ENCODE data around the gene SCGB2B2.
"Not testable (repeated sequence)": the region's sequence is repeated elsewhere in the genome, so short reads cannot be mapped to it uniquely, and the experiment has no call there.

The SCGB2B2 gene

GRCh38 chr19:34668690-34669089, 8.3 kb downstream of the SCGB2B2 start:
- DNase-seq, result not testable (repeated sequence)

DNA sequence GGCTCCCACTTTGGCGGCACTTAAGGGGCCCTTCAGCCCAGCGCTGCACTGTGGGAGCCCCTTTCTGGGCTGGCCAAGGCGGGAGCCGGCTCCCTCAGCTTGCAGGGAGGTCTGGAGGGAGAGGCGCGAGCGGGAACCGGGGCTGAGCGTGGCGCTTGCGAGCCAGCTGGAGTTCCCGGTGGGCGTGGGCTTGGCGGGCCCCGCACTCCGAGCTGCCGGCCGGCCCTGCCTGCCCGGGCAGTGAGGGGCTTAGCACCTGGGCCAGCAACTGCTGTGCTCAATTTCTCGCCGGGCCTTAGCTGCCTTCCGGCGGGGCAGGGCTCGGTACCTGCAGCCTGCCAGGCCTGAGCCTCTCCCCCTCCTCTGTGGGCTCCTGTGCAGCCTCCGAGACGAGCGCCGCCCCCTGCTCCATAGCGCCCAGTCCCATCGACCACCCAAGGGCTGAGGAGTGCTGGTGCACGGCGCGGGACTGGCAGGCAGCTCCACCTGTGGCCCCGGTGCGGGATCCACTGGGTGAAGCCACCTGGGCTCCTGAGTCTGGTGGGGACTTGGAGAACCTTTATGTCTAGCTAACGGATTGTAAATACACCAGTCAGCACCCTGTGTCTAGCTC, 8.8 kb downstream of the SCGB2B2 start:
- not testable (repeated sequence) for DNase-seq

DNA sequence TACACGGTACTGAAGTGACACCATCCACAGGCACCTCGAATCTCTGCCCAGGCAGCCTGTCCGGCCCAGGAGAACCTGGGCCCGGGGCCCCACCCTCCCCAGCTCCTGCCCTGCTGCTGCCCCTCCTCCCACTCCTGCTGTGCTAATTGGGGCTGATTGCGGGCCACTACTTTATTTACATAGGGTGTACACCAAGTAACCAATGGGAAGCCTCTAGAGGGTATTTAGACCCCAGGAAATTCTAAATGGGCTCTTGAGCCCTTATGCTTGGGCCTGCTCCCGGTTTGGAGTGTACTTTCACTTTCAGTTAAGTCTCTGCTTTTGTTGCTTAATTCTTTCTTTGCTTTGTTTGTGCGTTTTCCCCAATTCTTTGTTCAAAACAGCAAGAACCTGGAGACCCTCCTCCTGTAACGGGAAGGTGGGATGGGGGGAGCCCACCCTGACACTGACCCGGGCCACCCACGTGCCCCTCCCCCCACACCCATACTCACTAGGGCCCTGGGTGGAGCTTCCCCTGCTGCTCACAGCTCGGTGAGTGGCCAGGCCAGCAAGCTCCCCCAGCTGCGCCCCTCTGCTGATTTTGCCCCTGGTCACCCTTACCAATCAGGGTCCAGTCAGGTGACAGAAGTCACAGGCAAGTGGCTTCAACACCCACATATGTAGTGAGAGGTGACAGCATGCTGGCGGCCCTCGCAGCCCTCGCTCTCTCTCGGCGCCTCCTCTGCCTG, 9.4 kb downstream of the SCGB2B2 start:
- no peak for DNase-seq

DNA sequence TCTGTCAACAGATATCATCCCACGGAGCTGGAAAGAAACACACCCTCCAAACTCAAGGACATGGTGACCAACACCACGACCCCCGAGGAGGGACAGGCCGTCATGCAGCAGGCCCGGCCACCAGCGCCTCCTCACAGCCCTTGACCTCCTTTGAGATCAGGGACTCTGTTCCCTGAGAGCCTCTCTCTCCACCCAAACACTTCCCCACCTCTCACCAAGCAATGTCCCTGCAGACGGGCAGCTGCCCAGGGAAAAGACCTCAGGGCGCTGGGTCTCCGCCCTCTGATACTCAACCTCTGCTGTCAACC, 10.0 kb downstream of the SCGB2B2 start:
- no peak for DNase-seq

GRCh38 chr19:34666200-34666957, 10.6 kb downstream of the SCGB2B2 start:
- no peak for DNase-seq

GRCh38 chr19:34665275-34665674, 11.7 kb downstream of the SCGB2B2 start:
- not testable (repeated sequence) for DNase-seq

DNA sequence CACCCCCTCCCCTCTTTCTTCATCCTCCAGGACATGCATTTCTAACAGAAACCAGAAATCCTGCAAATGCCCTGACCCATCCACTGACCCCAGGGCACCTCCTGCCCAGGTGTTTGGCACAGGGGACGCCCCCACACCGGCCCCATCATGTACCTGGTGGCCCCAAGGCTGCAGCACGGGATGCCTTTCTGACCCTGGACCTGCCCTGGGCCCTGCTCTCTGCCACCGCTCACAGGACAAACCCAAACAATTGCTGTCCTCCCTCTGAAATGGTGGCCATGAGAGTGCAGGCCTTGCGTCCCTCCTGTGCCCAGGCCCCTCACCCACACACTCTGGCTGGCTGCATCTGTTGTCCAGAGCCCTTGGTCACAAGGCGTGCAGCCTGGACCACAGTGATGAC, 12.1 kb downstream of the SCGB2B2 start:
- no peak for DNase-seq

- no peak for DNase-seq
Observed at GRCh38 chr19:34664168-34664567, 12.8 kb downstream of the SCGB2B2 start.

DNA sequence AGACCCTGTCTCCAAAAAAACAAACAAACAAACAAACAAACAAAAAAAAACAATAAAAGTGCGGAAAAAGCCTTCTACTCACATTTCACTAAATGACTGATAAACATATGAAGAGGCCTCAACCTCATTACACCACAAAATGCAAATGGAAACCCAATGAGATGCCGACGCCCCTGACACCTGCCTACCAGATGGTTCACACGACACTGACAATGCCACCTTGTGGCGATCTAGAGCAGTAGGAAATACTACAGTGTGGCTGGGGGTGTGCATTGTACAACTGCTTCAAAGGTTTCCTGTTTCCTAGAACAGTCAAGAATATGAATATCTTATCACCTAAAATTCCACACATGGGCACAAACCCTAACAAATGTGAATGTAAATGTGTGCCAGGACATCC, 14.0 kb downstream of the SCGB2B2 start:
- DNase-seq, result peak; percentile 51

GRCh38 chr19:34661357-34661756, 15.6 kb downstream of the SCGB2B2 start:
- no peak for DNase-seq

GRCh38 chr19:34655651-34656050, 21.3 kb downstream of the SCGB2B2 start:
- DNase-seq, result no peak

DNA sequence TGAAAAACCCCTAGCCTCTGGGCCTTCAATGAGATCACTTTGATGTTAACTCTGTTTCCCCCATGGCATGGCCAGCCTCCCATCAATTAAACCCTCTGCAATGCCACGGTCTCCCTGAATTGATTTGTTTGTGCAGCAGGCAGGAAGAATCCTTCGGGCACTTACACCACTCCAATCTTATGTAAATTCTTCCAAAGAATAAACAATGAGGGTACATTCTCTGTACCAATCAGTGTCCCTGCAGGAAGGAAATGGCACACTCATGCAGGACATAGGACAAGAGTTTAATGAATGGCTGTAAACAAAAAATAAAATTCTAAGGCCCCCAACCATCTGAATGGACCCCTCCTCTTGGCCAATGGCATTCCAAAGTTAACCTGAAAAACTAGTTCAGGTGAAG, 22.2 kb downstream of the SCGB2B2 start:
- no peak for DNase-seq

GRCh38 chr19:34651747-34652146, 25.2 kb downstream of the SCGB2B2 start:
- no peak for DNase-seq

DNA sequence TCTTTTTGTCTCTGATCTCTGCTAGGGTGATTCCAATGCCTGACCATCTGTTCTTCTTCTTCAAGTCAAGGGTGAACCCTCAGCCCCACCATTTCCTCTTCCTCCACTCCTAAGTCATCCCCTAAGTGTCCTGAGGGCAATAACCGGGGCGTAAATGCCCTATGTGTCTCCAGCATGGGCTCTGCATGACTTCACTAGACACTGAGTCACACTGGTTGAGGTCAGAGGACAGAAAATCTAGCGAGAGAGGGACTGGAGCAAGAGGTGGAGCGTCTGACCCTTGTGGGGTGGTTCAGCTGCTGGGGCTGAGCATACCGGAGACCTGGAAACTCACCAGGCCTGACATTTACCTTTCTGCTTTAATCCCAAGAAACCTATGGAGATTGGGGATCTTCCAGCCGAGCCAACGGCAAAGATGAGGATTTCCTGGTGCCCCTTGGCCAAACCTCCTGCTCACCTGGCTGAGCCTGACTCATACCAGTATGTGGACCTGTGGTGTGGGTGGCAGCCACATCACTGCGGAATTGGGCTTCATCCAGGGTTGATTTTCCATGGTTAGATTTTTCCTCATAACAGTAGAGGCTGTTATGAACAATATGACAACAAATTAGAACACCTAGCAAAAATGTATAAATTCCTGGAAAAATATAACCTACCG, 26.9 kb downstream of the SCGB2B2 start:
- no peak for DNase-seq

- DNase-seq, result no peak
Observed at GRCh38 chr19:34645551-34645950, 31.4 kb downstream of the SCGB2B2 start.

GRCh38 chr19:34644991-34645461, 31.9 kb downstream of the SCGB2B2 start:
- DNase-seq, result no peak

DNA sequence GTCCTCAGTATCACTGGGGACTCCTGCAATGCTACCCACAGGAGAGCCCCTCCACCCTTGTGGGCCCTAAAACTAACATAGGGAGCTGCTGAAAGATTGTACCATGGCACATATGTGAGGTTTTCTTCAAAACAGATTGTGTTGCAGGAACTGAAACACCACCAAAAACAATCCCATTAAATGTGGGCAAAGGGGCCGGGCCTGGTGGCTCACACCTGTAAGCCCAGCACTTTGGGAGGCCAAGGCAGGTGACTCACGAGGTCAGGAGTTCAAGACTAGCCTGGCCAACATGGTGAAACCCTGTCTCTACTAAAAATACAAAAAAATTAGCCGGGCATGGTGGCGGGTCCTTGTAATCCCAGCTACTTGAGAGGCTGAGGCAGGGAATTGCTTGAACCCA, 34.7 kb downstream of the SCGB2B2 start:
- no peak for DNase-seq

- peak; percentile 56 for DNase-seq
Observed at GRCh38 chr19:34639491-34640085, 37.4 kb downstream of the SCGB2B2 start.

GRCh38 chr19:34633802-34634201, 43.2 kb downstream of the SCGB2B2 start:
- no peak for DNase-seq

Data from stimulated activated CD4-positive, alpha-beta T cell treated with anti-CD3 and anti-CD28 coated beads, Interleukin-1b, Interleukin-23, amount 100 ng/mL, for 48 hours (primary cell).